ENCODE results near the gene GRIK4. TPM values are rescaled to one million over a fixed set of nuclear protein-coding genes. Genes with fewer than 3 reads are reported as not detected.

Gene GRIK4
- total and polyA plus RNA-seq, 9 of the 15 experiments (the other 6 are each of a cell fraction or from before 2014, with no cell fraction given), result not detected

DNA sequence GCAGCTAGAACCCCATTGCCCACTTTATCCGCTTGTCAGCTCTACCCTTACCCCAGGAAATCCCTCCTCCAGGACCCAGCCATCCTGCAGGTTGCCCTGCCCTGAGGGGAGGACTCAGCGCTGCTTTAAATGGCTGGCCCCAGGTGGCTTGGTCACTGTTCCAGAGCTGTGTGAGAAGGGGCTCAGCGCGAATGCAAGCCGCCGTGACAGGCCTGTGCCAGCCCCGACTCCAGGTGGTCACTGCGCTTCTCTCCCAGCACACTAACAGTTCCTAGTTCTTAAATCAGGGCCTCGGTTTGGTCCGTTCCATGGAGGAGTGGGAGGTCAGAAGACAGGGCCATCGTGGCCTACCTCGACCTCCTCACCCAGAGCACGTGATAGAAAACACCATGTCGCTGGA, 446.6 kb downstream of the GRIK4 start:
- in situ Hi-C loops (cut with MboI) (no loop called here), intact Hi-C loops (cut with micrococcal nuclease) (no loop called here)
- H3K9ac ChIP-seq (ENCODE audit: insufficient read depth in 1 of 2, low read depth in 2 of 2, low read length in 2 of 2), result no peak overlapping the region
- H3K4me1 ChIP-seq (replicated peaks in 1 of 2; ENCODE audit: control insufficient read depth in 2 of 2, insufficient read depth in 2 of 2, low read length in 2 of 2), result no peaks in the 10 kb centered on the region; a peak in 1 of 5 replicates
- FAIRE-seq (no peak), ATAC-seq (no peak), DNase-seq (ENCODE audit: extremely low read depth in 1 of 4, low spot score in 3 of 4) (no peak)
- H3K27ac ChIP-seq (ENCODE audit: extremely low read depth, low read depth, low read length), result no peak overlapping the region
- peak overlapping the region; percentile 34; the same call in 1 of the 2 replicates for H3K4me2 ChIP-seq (ENCODE audit: insufficient read depth, low read length)
- CTCF ChIA-PET (ENCODE audit: low intra/inter-chr PET ratio), result no interaction called here
- H3K9me3 ChIP-seq (replicated peaks; ENCODE audit: control insufficient read depth, insufficient read depth, low read depth, low read length), result no peaks in the 10 kb centered on the region
- H3K9me1 ChIP-seq (ENCODE audit: control insufficient read depth, insufficient read depth, low read length), result no peaks in the 10 kb centered on the region
- no TSS peak for BruUV-seq (replicated peaks)
- no peaks in the 10 kb centered on the region for H3K36me3 ChIP-seq (ENCODE audit: control insufficient read depth, insufficient read depth, low read length)
- TF ChIP-seq ZNF583 (CRISPR knock-in tag; IDR thresholded peaks at IDR 0.05), result no peak
- TF ChIP-seq, protein P1, sequence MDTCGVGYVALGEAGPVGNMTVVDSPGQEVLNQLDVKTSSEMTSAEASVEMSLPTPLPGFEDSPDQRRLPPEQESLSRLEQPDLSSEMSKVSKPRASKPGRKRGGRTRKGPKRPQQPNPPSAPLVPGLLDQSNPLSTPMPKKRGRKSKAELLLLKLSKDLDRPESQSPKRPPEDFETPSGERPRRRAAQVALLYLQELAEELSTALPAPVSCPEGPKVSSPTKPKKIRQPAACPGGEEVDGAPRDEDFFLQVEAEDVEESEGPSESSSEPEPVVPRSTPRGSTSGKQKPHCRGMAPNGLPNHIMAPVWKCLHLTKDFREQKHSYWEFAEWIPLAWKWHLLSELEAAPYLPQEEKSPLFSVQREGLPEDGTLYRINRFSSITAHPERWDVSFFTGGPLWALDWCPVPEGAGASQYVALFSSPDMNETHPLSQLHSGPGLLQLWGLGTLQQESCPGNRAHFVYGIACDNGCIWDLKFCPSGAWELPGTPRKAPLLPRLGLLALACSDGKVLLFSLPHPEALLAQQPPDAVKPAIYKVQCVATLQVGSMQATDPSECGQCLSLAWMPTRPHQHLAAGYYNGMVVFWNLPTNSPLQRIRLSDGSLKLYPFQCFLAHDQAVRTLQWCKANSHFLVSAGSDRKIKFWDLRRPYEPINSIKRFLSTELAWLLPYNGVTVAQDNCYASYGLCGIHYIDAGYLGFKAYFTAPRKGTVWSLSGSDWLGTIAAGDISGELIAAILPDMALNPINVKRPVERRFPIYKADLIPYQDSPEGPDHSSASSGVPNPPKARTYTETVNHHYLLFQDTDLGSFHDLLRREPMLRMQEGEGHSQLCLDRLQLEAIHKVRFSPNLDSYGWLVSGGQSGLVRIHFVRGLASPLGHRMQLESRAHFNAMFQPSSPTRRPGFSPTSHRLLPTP (IDR thresholded peaks at IDR 0.05; ENCODE audit: borderline replicate concordance, extremely low read depth, insufficient read length), result no peak
- no peak for TF ChIP-seq ZNF431 (CRISPR knock-in tag; IDR thresholded peaks at IDR 0.05)
- no peak for TF ChIP-seq SIN3B (IDR thresholded peaks at IDR 0.05; ENCODE audit: low read depth)
- TF ChIP-seq PHB2 (IDR thresholded peaks at IDR 0.05; ENCODE audit: low read depth), result no peak
- TF ChIP-seq GATAD2B (IDR thresholded peaks at IDR 0.05; ENCODE audit: borderline replicate concordance), result no peak
- TF ChIP-seq CSDE1 (IDR thresholded peaks at IDR 0.05), result no peak
- no peak for TF ChIP-seq ZEB2 (IDR thresholded peaks at IDR 0.05)
- no peak for TF ChIP-seq MYBL2 (IDR thresholded peaks at IDR 0.05; ENCODE audit: low read depth)
- TF ChIP-seq MYBL2 (CRISPR knock-in tag; IDR thresholded peaks at IDR 0.05; ENCODE audit: borderline replicate concordance), result no peak
- TF ChIP-seq FOXJ2 (tag; IDR thresholded peaks at IDR 0.05), result no peak
- no peak for TF ChIP-seq ZNF175 (CRISPR knock-in tag; IDR thresholded peaks at IDR 0.05; ENCODE audit: low read depth)
- TF ChIP-seq HCFC1 (IDR thresholded peaks at IDR 0.05; ENCODE audit: low read depth, low read length), result no peak
- no peak for TF ChIP-seq SMARCA4 (IDR thresholded peaks at IDR 0.05)
- TF ChIP-seq, protein P2, sequence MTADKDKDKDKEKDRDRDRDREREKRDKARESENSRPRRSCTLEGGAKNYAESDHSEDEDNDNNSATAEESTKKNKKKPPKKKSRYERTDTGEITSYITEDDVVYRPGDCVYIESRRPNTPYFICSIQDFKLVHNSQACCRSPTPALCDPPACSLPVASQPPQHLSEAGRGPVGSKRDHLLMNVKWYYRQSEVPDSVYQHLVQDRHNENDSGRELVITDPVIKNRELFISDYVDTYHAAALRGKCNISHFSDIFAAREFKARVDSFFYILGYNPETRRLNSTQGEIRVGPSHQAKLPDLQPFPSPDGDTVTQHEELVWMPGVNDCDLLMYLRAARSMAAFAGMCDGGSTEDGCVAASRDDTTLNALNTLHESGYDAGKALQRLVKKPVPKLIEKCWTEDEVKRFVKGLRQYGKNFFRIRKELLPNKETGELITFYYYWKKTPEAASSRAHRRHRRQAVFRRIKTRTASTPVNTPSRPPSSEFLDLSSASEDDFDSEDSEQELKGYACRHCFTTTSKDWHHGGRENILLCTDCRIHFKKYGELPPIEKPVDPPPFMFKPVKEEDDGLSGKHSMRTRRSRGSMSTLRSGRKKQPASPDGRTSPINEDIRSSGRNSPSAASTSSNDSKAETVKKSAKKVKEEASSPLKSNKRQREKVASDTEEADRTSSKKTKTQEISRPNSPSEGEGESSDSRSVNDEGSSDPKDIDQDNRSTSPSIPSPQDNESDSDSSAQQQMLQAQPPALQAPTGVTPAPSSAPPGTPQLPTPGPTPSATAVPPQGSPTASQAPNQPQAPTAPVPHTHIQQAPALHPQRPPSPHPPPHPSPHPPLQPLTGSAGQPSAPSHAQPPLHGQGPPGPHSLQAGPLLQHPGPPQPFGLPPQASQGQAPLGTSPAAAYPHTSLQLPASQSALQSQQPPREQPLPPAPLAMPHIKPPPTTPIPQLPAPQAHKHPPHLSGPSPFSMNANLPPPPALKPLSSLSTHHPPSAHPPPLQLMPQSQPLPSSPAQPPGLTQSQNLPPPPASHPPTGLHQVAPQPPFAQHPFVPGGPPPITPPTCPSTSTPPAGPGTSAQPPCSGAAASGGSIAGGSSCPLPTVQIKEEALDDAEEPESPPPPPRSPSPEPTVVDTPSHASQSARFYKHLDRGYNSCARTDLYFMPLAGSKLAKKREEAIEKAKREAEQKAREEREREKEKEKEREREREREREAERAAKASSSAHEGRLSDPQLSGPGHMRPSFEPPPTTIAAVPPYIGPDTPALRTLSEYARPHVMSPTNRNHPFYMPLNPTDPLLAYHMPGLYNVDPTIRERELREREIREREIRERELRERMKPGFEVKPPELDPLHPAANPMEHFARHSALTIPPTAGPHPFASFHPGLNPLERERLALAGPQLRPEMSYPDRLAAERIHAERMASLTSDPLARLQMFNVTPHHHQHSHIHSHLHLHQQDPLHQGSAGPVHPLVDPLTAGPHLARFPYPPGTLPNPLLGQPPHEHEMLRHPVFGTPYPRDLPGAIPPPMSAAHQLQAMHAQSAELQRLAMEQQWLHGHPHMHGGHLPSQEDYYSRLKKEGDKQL (CRISPR knock-in tag; IDR thresholded peaks at IDR 0.05; ENCODE audit: borderline replicate concordance), result no peak
- no peak for TF ChIP-seq ZNF717 (CRISPR knock-in tag; IDR thresholded peaks at IDR 0.05)
- H3K79me2 ChIP-seq (ENCODE audit: control insufficient read depth, insufficient read depth, low read length), result no peaks in the 10 kb centered on the region
- H3K4me3 ChIP-seq, result no peak overlapping the region
- POLR2A ChIA-PET, result interaction anchor here (0.7 kb wide), 1 partner anchor 18 kb away, joined by 3 read pairs; no protein-coding TSS in a partner anchor
- peaks cover 8 to 48% of the 10 kb centered on the region in 2 experiments; a peak in 4 of 5 replicates for H3K27me3 ChIP-seq (ENCODE audit: control insufficient read depth in 2 of 2, insufficient read depth in 2 of 2, low read length in 2 of 2)
- no peaks in the 10 kb centered on the region for H4K20me1 ChIP-seq (replicated peaks; ENCODE audit: control insufficient read depth, insufficient read depth, low read length)
- no peak overlapping the region for H2AFZ ChIP-seq (ENCODE audit: low read depth, low read length)
- WGBS (ENCODE audit: insufficient coverage, low coverage, missing lambda C conversion rate), result under 1% methylated on average over 14 of the region's 14 CpGs

All from K562 (cell line).